ENCODE measurements around the gene IGSF3. TPM values are rescaled to one million over a fixed set of nuclear protein-coding genes. Genes with fewer than 3 reads are reported as not detected.

Gene IGSF3
- polyA plus RNA-seq, 1 donor (not counting 4 experiments of a cell fraction or from before 2014, with no cell fraction given), result 47.4 TPM

DNA sequence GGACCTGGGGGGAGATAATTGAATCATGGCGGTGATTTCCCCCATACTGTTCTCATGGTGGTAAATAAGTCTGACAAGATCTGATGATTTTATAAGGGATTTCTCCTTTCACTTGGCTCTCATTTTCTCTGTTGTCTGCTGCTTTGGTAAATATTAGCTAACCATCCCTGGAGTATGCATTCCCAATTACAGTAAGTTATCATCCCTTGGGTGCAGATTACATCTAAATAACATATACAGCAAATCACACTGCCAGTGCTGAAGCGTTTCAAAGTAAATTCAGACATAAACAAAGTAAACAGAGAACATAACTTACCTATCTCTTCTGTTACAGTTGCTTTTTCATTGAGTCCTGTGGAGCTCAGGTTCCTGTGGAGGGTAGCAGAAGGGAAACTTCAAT is 38.6 kb upstream of the IGSF3 start:
- Histone ChIP-seq H4K20me1 (ENCODE audit: control insufficient read depth, extremely low read depth, insufficient read depth, low read length) (no peaks in the 10 kb centered on the region), H3K9me1 (ENCODE audit: control insufficient read depth, extremely low read depth, insufficient read depth, low read length) (no peaks in the 10 kb centered on the region), H3K4me3 (ENCODE audit: control insufficient read depth in 2 of 3, extremely low read depth in 1 of 3, insufficient read depth in 2 of 3, low read depth in 1 of 3, low read length in 3 of 3) (no peak overlapping the region), H2AFZ (ENCODE audit: control insufficient read depth, low read length) (no peak overlapping the region), H3K9me3 (ENCODE audit: control insufficient read depth, low read depth, low read length) (no peaks in the 10 kb centered on the region), H3K27ac (ENCODE audit: control insufficient read depth, insufficient read depth, low read length) (no peak overlapping the region), H3K4me2 (ENCODE audit: control insufficient read depth, extremely low read depth, insufficient read depth, low read depth, low read length) (no peak overlapping the region), H3K36me3 (ENCODE audit: control insufficient read depth in 2 of 2, extremely low read depth in 1 of 2, insufficient read depth in 2 of 2, low read length in 2 of 2) (no peaks in the 10 kb centered on the region), H3K4me1 (ENCODE audit: control insufficient read depth, extremely low read depth, insufficient read depth, low read length) (no peaks in the 10 kb centered on the region), H3K9ac (ENCODE audit: control insufficient read depth, extremely low read depth, insufficient read depth, low read length) (no peak overlapping the region), H3K27me3 (ENCODE audit: control insufficient read depth, extremely low read depth, insufficient read depth, low read length) (no peaks in the 10 kb centered on the region), H3K79me2 (ENCODE audit: control insufficient read depth, insufficient read depth, low read length) (no peaks in the 10 kb centered on the region)
- no peak for FAIRE-seq
- no peak for DNase-seq (ENCODE audit: low read depth, low spot score)
- TF ChIP-seq, protein P1, sequence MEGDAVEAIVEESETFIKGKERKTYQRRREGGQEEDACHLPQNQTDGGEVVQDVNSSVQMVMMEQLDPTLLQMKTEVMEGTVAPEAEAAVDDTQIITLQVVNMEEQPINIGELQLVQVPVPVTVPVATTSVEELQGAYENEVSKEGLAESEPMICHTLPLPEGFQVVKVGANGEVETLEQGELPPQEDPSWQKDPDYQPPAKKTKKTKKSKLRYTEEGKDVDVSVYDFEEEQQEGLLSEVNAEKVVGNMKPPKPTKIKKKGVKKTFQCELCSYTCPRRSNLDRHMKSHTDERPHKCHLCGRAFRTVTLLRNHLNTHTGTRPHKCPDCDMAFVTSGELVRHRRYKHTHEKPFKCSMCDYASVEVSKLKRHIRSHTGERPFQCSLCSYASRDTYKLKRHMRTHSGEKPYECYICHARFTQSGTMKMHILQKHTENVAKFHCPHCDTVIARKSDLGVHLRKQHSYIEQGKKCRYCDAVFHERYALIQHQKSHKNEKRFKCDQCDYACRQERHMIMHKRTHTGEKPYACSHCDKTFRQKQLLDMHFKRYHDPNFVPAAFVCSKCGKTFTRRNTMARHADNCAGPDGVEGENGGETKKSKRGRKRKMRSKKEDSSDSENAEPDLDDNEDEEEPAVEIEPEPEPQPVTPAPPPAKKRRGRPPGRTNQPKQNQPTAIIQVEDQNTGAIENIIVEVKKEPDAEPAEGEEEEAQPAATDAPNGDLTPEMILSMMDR (optimal IDR thresholded peaks at IDR 0.05 in 1 of 3, IDR thresholded peaks at IDR 0.05 in 1 of 3, conservative IDR thresholded peaks at IDR 0.05 in 1 of 3; ENCODE audit: extremely low read depth in 1 of 3, insufficient read depth in 2 of 3, low read length in 3 of 3), result no peak
- no peak for TF ChIP-seq EZH2 (IDR thresholded peaks at IDR 0.05; ENCODE audit: low read length)
- dilution Hi-C loops (cut with MboI; ENCODE audit: extremely low pct_ligation_motif_present, low sequenced_read_pairs), result no loop called here

GRCh38 chr1:116704278-116704677 is 36.7 kb upstream of the IGSF3 start:
- Histone ChIP-seq H3K9me3 (ENCODE audit: control insufficient read depth, low read depth, low read length) (no peaks in the 10 kb centered on the region), H3K4me3 (ENCODE audit: control insufficient read depth in 2 of 3, extremely low read depth in 1 of 3, insufficient read depth in 2 of 3, low read depth in 1 of 3, low read length in 3 of 3) (no peak overlapping the region), H3K27ac (ENCODE audit: control insufficient read depth, insufficient read depth, low read length) (no peak overlapping the region), H3K79me2 (ENCODE audit: control insufficient read depth, insufficient read depth, low read length) (no peaks in the 10 kb centered on the region), H3K9ac (ENCODE audit: control insufficient read depth, extremely low read depth, insufficient read depth, low read length) (no peak overlapping the region), H3K36me3 (ENCODE audit: control insufficient read depth in 2 of 2, extremely low read depth in 1 of 2, insufficient read depth in 2 of 2, low read length in 2 of 2) (no peaks in the 10 kb centered on the region), H3K4me2 (ENCODE audit: control insufficient read depth, extremely low read depth, insufficient read depth, low read depth, low read length) (no peak overlapping the region), H3K9me1 (ENCODE audit: control insufficient read depth, extremely low read depth, insufficient read depth, low read length) (no peaks in the 10 kb centered on the region), H2AFZ (ENCODE audit: control insufficient read depth, low read length) (no peak overlapping the region), H4K20me1 (ENCODE audit: control insufficient read depth, extremely low read depth, insufficient read depth, low read length) (no peaks in the 10 kb centered on the region), H3K4me1 (ENCODE audit: control insufficient read depth, extremely low read depth, insufficient read depth, low read length) (no peaks in the 10 kb centered on the region), H3K27me3 (ENCODE audit: control insufficient read depth, extremely low read depth, insufficient read depth, low read length) (no peaks in the 10 kb centered on the region)
- DNase-seq (ENCODE audit: low read depth, low spot score) (no peak), FAIRE-seq (no peak)
- TF ChIP-seq, protein P1 (optimal IDR thresholded peaks at IDR 0.05 in 1 of 3, IDR thresholded peaks at IDR 0.05 in 1 of 3, conservative IDR thresholded peaks at IDR 0.05 in 1 of 3; ENCODE audit: extremely low read depth in 1 of 3, insufficient read depth in 2 of 3, low read length in 3 of 3), result no peak
- no peak for TF ChIP-seq EZH2 (IDR thresholded peaks at IDR 0.05; ENCODE audit: low read length)
- dilution Hi-C loops (cut with MboI; ENCODE audit: extremely low pct_ligation_motif_present, low sequenced_read_pairs), result no loop called here

Measured in keratinocyte (primary cell).